Measurements from ENCODE around the gene NECTIN4.
A peak's percentile ranks its signal among the peaks of the same experiment; 100 is the strongest.

NECTIN4 gene

DNA sequence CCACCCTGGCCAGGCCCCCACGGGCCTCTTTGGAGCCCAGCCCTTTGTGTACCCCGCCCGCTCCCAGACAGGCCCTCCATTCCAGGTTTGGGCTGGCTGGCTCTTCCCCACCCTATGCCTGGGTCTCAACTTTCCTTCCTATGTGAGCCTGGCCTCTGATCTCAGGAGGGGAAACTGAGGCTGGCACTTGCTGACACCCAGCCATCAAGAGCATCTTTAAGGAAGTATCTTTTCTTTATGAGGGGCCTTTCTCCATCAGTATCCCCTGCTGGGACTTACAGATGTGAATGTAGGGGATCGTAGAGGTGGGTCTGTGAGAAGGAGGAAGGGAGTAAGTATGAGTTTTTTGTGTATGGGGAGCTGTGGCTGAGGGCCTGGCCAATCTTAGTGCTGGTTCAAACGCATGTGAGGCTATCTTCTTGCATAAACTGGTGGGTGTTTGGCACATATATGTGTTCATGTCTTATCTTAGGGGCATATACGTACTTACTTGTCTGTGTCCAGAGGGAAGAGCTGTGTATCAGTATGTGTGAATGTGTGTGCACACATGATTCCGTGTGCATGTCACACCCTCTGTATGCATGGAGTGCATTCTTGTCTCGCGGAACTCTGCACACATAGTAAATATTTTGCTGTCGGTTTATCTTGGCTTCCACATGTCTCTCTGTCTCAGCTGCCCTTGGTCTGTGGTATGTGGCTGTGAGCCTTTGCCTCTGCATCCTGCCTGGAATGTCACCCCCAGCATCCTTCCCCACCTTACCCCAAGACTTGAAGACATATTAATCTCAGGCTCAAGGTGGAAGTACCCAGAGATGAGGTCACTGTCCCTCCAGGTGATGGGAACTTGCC, 5.4 kb downstream of the NECTIN4 start:
- Histone ChIP-seq H3K27ac (peak overlapping the region; percentile 33), H3K27me3 (replicated peaks) (no peaks in the 10 kb centered on the region), H3K4me3 (ENCODE audit: low read depth, low read length) (no peak overlapping the region), H3K36me3 (replicated peaks) (no peaks in the 10 kb centered on the region)
- in situ Hi-C loops (cut with HindIII; ENCODE audit: low pct_ligation_motif_present, low sequenced_read_pairs), result no loop called here
- peak; percentile 20 for DNase-seq
- TF ChIP-seq, protein P1, sequence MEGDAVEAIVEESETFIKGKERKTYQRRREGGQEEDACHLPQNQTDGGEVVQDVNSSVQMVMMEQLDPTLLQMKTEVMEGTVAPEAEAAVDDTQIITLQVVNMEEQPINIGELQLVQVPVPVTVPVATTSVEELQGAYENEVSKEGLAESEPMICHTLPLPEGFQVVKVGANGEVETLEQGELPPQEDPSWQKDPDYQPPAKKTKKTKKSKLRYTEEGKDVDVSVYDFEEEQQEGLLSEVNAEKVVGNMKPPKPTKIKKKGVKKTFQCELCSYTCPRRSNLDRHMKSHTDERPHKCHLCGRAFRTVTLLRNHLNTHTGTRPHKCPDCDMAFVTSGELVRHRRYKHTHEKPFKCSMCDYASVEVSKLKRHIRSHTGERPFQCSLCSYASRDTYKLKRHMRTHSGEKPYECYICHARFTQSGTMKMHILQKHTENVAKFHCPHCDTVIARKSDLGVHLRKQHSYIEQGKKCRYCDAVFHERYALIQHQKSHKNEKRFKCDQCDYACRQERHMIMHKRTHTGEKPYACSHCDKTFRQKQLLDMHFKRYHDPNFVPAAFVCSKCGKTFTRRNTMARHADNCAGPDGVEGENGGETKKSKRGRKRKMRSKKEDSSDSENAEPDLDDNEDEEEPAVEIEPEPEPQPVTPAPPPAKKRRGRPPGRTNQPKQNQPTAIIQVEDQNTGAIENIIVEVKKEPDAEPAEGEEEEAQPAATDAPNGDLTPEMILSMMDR (IDR thresholded peaks at IDR 0.05; ENCODE audit: low read depth, low read length, missing control alignments), result no peak

DNA sequence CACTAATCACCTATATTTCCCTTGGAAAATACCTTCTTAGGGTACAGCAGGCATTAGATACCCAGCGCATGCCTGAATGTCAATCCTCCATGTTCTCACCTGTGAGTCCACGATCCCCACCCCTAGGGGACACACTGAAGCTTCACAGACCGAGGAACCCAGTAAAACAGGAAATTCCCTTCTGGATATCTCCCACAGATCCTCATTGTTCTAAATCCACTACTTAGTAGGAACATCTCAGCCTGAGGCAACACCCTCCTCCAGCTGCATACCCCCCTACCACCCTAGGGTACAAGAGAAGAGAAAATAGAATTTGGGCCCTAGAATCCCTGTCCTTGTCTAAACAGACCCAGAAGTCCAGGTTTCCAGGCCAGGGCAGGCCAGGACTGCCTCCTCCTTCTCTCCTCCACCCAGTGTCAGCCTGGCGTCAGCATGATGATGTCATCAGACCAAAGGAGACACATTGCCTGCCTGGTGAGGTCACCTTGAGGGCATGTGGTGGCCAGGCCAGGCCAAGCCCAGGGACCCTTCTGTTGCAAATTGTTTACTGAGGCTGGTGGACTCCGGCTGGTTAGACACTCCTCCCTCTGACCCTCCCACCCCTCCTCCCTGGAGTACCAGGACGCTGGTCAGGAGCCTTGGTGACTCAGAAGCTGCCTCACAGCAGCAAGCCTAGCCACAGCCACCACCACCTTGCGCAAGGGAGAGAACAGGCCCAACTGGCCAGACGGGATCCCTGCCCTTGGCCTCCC, 6.2 kb downstream of the NECTIN4 start:
- peak; percentile 92 for DNase-seq
- TF ChIP-seq, protein P1 (IDR thresholded peaks at IDR 0.05; ENCODE audit: low read depth, low read length, missing control alignments), result no peak
- no peaks in the 10 kb centered on the region for H3K36me3 ChIP-seq (replicated peaks)
- in situ Hi-C loops (cut with HindIII; ENCODE audit: low pct_ligation_motif_present, low sequenced_read_pairs), result no loop called here
- no peaks in the 10 kb centered on the region for H3K27me3 ChIP-seq (replicated peaks)
- H3K27ac ChIP-seq, result peak overlapping the region; percentile 33
- no peak overlapping the region for H3K4me3 ChIP-seq (ENCODE audit: low read depth, low read length)

DNA sequence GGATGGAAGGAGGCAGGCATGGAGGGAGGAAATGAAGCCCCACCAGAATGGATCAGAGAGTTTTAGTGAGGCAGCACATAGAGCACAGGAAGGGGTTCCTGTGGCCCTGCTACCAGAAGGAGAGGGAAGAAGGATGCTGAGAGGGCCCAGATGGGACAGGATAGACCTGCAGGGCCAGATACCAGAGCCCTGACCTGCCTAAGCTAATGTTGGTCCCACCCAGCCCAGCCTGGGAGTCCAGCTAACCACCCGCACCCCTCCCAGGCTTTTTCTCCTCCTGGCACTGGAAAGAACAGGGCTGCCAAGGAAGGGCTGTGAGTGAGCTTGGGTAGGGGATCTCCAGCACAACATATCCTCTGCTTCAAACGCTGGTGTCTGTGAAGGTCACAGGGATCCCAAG, 6.9 kb downstream of the NECTIN4 start:
- H3K27ac ChIP-seq, result no peak overlapping the region

DNA sequence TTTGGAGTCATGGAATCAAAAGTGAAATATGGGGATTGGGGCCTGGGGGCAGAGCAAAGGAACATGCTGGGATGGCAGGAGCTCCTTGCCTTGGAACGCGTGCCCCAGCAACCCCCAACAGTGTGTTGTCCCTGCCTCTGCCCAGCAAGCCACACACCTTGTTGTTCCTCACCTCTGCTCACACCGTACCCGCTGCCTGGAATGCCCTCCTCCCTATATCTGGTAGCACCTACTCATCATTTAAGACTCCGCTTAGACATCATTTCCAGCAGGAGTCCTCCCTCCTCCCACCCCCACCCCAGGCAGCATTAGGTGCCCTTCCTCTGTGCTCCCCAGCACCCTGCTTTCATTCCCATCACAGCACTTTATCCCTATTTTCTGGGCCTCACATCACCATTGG, 7.8 kb downstream of the NECTIN4 start:
- H3K27me3 ChIP-seq (replicated peaks), result no peaks in the 10 kb centered on the region
- no peak overlapping the region for H3K27ac ChIP-seq
- in situ Hi-C loops (cut with HindIII; ENCODE audit: low pct_ligation_motif_present, low sequenced_read_pairs), result no loop called here
- no peak for DNase-seq
- H3K36me3 ChIP-seq (replicated peaks), result no peaks in the 10 kb centered on the region
- no peak overlapping the region for H3K4me3 ChIP-seq (ENCODE audit: low read depth, low read length)
- TF ChIP-seq, protein P1 (IDR thresholded peaks at IDR 0.05; ENCODE audit: low read depth, low read length, missing control alignments), result no peak

More for the DNA sequence above, 6.9 kb downstream of the NECTIN4 start:
- TF ChIP-seq, protein P1 (IDR thresholded peaks at IDR 0.05; ENCODE audit: low read depth, low read length, missing control alignments), result no peak
- Histone ChIP-seq H3K36me3 (replicated peaks) (no peaks in the 10 kb centered on the region), H3K27me3 (replicated peaks) (no peaks in the 10 kb centered on the region), H3K4me3 (ENCODE audit: low read depth, low read length) (no peak overlapping the region)
- in situ Hi-C loops (cut with HindIII; ENCODE audit: low pct_ligation_motif_present, low sequenced_read_pairs), result no loop called here
- DNase-seq, result no peak

DNA sequence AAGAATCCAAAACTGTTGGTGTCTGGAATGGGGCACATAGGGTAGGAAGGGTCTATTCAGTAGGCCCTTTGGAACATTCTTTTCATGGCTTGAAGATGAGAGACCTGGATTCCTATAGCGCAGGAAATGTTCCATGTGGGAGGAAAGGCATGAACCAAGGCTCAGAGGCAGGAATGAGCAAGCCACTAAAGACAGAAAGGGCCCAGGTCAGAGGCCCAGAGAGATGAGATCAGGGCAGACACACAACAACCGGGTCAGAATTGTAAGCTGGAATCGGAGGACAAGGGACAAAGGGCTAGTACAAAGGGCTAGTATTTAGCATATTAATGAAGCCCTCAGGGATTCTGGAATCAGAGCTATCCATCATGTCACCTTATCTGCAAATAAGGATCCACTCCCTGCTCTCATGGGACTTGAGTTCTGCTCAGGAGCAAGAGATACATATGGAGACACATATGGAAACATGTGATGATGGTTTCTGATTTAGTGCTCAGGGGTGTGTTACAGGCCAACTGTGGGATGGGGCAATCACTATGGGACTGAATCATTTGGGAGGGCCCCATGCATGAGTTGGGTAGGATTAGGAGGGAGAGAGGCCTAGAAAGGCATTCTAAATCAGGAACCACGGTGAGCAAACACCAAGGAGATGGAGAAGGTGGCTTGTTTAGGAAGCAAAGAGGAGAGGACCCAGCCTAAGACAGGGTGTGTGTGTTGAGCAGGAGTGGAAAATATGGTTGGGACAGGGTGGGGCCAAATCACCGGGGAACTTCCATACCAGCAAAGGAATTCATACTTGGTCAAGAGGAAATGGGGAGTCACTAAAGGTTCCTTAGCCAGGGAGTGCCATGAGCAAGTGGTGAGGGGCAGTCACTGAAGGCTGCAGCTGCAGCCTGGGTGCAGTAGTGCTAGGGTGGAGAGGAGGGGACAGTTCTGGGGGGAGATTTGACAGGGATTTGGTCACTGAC, 8.6 kb downstream of the NECTIN4 start:
- Histone ChIP-seq H3K36me3 (replicated peaks) (no peaks in the 10 kb centered on the region), H3K4me3 (ENCODE audit: low read depth, low read length) (no peak overlapping the region), H3K27me3 (replicated peaks) (no peaks in the 10 kb centered on the region), H3K27ac (no peak overlapping the region)
- TF ChIP-seq, protein P1 (IDR thresholded peaks at IDR 0.05; ENCODE audit: low read depth, low read length, missing control alignments), result no peak
- in situ Hi-C loops (cut with HindIII; ENCODE audit: low pct_ligation_motif_present, low sequenced_read_pairs), result no loop called here
- no peak for DNase-seq

Measured in brain microvascular endothelial cell (primary cell).